ENCODE results near the gene SLC35E2B.

Gene SLC35E2B

DNA sequence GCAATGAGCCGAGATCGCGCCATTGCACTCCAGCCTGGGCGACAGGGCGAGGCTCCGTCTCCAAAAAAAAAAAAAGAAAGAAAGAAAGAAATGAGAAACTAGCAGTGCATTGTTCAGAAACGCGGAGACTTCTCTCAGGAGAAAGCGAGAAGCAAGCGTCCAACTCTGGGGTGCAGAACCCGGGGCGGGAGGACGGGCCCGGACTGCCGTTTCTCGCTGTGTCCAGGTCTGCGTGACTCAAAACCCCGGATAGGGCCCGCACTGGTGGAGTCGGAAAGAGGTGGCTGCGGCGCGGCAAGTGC is 77.7 kb downstream of the SLC35E2B start:
- no peak for DNase-seq (ENCODE audit: low read depth in 1 of 2, low spot score in 1 of 2)

DNA sequence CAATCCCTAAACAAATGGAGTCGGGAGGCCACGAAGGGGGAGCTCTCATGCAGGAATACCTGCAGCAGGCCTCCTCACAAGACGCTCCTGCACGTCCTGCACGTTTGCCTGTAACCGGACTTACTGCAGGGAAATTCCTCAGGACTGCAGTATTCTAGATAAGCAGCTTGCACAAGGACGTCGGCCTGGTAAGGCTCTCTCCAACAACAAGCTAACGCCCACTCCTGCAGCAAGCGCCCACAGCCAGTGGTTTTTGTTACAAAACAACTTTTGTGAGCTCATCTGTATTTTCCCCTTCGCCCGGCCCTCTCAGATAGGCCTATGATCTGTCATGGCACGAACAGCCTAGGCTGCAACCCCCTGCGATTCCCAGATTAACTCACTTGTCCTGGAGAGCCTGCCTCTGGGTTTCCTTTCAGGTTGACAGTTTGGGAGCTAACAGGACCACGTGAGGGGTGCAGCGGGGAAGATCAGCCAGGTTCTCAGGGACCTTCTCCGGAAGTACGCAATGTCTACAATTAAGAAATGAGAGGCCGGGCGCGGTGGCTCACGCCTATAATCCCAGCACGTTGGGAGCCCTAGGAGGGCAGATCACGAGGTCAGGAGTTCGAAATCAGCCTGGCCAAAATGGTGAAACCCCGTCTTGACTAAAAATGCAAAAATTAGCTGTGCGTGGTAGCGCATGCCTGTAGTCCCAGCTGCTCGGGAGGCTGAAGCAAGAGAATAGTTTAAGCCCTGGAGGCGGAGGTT is 78.2 kb downstream of the SLC35E2B start:
- peak in 1 of 2 donors; percentile 38 for DNase-seq (ENCODE audit: low read depth in 1 of 2, low spot score in 1 of 2)

DNA sequence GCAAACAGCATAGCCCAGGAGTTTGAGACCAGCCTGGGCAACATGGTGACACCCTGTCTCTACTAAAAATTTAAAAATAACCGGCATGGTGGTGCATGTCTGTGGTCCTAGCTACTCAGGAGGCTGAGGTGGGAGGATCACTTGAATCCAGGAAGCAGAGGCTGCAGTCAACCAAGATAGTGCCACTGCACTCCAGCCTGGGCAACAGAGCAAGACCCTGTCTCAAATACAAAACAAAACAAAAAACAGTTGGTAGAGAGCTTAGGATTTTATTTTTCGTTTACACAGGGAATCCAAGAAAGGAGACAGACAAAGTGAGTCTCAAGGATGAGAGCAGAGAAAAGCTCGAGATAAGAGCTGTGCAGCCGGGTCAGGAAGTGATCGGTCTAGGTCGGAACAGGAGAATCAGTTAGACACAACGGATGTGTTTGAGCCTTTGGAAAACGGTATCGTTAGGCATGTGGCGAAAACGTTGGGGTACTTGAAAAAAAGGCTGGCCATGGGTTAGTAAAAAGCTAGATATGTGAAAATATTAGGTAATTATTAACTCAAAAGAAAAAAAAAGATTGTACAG is 79.0 kb downstream of the SLC35E2B start:
- no peak for DNase-seq (ENCODE audit: low read depth in 1 of 2, low spot score in 1 of 2)

DNA sequence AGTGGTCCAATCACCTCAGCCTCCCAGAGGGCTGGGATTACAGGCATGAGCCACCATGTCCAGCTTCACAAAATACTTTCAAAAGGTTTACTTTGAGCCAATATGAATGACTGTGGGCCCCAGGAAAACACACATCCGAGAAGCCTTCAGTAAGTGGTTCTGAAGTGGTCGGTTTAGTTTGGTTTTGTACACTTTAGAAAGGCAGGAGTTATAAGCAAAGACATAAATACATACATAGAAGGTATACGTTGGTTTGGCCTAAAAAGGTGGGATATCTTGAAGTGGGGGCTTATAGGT is 80.5 kb downstream of the SLC35E2B start:
- DNase-seq (ENCODE audit: low read depth in 1 of 2, low spot score in 1 of 2): no peak

DNA sequence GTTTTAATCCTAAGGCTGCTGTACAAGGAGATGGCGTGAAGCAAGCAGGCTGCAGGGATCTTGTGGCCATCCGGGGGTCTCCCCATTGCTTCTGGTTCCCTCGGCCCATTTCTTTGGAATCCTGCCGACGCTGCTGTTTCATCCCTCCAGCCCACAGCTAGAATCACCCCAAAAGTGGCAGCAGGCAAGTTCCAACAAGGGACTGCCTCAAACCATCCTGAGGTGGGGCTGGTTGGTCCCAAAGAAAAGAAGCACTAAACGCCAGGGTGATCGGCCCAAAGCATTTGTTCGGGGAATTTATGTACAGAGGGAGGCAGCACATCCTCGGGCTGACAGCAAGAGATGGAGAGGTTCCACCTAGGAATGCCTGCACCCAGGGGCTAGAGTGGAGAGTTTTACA is 81.8 kb downstream of the SLC35E2B start:
- no peak for DNase-seq (ENCODE audit: low read depth in 1 of 2, low spot score in 1 of 2)

DNA sequence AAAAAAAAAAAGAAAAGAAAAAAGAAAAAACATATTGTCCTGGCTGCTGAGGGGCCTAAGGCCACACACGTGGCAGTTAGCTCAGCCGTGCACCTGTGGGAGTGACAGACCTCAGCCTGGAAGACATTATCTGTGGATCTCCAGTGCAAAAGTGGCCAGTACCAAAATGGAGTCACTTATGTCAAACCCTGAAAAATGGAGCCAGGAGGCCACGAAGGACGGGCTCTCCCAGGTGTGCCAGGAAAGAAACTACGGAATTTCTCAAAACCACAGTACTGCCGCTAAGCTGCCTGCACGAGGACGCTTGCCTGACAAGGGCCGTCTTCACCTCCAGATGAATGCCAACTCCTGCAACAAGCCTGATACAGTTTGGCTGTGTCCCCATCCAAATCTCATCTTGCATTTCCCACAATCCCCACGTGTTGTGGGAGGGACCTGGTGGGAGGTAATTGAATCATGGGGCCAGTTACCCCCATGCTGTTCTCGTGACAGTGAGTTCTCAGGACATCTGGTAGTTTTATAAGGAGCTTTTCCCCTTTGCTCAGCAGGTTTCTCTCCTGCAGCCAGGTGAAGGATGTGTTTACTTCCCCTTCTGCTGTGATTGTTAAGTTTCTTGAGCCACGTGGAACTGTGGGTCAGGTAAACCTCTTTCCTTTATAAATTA is 82.6 kb downstream of the SLC35E2B start:
- DNase-seq (ENCODE audit: low read depth in 1 of 2, low spot score in 1 of 2): no peak

Data from stimulated activated CD4-positive, alpha-beta T cell treated with anti-CD3 and anti-CD28 coated beads, Interleukin-15, amount 100 ng/mL, for 1 hour (primary cell).